ENCODE measurements around the gene ELP4. TPM values are rescaled to one million over a fixed set of nuclear protein-coding genes. Genes with fewer than 3 reads are reported as not detected.

The ELP4 gene
- total RNA-seq, 1 experiment from 2014 or later, result 19.4 TPM

DNA sequence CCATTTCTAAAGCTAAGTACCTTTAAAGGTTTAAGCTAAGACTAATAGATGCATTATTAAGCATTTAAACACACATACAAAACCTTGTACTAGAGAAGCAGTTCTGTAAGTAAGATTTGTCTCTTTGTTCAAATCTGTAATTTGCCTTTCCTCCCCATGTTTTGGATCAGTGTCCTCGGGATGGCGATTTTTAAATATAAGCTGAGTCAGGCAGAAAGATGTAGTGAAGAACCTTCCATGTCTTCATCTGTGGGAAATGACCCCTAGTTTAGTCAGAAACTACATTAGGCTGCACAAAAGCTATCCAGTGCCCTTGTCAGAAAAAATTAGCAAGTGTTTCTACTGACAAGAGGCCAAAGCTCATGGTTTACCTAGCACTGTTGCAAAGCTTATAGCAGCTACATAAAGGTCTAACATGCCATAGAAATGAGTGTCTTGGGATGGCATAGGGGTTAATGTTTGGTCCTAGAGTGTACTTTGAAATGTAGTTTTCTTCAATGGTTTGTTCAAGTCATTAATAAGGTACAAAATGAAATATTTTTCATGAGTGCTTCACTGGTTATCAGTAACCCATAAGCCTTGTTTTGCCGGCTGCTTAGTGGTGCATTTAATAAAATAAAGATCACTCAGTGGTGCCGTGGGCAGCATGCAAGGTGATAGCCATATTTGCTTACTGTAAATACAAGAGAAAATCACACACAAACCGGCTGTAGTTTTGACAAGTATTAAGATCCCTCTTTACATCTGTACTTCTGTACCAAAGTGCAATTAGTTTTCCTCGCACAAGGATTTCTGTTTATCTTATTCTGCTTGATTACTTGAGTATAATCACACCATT is 139.8 kb downstream of the ELP4 start:
- no peaks in the 10 kb centered on the region for H3K27me3 ChIP-seq (ENCODE audit: low read length)
- H3K27ac ChIP-seq (ENCODE audit: low read length), result no peak overlapping the region
- H3K79me2 ChIP-seq (ENCODE audit: low read length), result no peaks in the 10 kb centered on the region
- H3K4me1 ChIP-seq (ENCODE audit: insufficient read depth, low read length), result peaks cover 16% of the 10 kb centered on the region
- H4K20me1 ChIP-seq (ENCODE audit: low read length), result no peaks in the 10 kb centered on the region
- BruUV-seq (replicated peaks), result no TSS peak
- DNase-seq, result no peak
- no peak overlapping the region for H3K9ac ChIP-seq (ENCODE audit: low read length)
- no peaks in the 10 kb centered on the region for H3F3A ChIP-seq (ENCODE audit: low read length, unreplicated experiment)
- TF ChIP-seq EZH2phosphoT487 (IDR thresholded peaks at IDR 0.05; ENCODE audit: borderline replicate concordance, low read length) (no peak), EZH2 (IDR thresholded peaks at IDR 0.05; ENCODE audit: low read length, unreplicated experiment) (no peak)
- TF ChIP-seq, protein P1, sequence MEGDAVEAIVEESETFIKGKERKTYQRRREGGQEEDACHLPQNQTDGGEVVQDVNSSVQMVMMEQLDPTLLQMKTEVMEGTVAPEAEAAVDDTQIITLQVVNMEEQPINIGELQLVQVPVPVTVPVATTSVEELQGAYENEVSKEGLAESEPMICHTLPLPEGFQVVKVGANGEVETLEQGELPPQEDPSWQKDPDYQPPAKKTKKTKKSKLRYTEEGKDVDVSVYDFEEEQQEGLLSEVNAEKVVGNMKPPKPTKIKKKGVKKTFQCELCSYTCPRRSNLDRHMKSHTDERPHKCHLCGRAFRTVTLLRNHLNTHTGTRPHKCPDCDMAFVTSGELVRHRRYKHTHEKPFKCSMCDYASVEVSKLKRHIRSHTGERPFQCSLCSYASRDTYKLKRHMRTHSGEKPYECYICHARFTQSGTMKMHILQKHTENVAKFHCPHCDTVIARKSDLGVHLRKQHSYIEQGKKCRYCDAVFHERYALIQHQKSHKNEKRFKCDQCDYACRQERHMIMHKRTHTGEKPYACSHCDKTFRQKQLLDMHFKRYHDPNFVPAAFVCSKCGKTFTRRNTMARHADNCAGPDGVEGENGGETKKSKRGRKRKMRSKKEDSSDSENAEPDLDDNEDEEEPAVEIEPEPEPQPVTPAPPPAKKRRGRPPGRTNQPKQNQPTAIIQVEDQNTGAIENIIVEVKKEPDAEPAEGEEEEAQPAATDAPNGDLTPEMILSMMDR (conservative IDR thresholded peaks at IDR 0.05; ENCODE audit: low read depth, low read length), result no peak
- no peak overlapping the region for H2AFZ ChIP-seq (ENCODE audit: low read length)
- no peaks in the 10 kb centered on the region for H3K9me3 ChIP-seq (ENCODE audit: low read length)
- no peaks in the 10 kb centered on the region for H3K36me3 ChIP-seq (ENCODE audit: low read depth, low read length)
- CTCF ChIA-PET, result no interaction called here
- intact Hi-C loops (cut with micrococcal nuclease), result loop anchor here (10.0 kb wide), 1 partner anchor 405 kb away; no protein-coding TSS in a partner anchor
- H3K4me2 ChIP-seq (ENCODE audit: low read length), result no peak overlapping the region
- POLR2A ChIA-PET (ENCODE audit: unreplicated experiment), result no interaction called here
- H3K9me2 ChIP-seq (replicated peaks; ENCODE audit: low read length), result no peaks in the 10 kb centered on the region
- H3K4me3 ChIP-seq (ENCODE audit: low read length), result no peak overlapping the region
- no peak for ATAC-seq

DNA sequence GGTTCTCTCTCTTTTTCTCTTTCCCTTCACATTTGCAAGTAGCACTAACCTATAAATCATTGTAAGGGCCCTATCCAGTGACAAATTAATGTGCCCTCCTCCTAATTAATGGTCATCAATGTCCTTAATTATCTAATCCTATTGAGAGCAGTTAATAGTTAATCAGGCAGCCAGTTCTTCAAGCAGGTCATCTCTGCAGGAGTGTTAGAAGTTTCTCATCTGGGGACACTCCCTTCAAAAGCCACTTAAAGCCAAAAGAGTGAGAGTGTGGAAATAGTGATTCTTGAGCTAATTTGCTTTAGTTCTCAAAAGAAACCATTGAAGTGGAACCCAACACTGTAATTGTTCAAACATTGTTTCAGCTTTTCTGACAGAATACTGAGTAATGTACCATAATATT is 141.6 kb downstream of the ELP4 start:
- BruUV-seq (replicated peaks), result no TSS peak

More for the DNA sequence above, 141.6 kb downstream of the ELP4 start:
- TF ChIP-seq, protein P1 (conservative IDR thresholded peaks at IDR 0.05; ENCODE audit: low read depth, low read length), result no peak
- TF ChIP-seq EZH2 (IDR thresholded peaks at IDR 0.05; ENCODE audit: low read length, unreplicated experiment), result no peak
- TF ChIP-seq EZH2phosphoT487 (IDR thresholded peaks at IDR 0.05; ENCODE audit: borderline replicate concordance, low read length), result no peak
- Histone ChIP-seq H4K20me1 (ENCODE audit: low read length) (no peaks in the 10 kb centered on the region), H3K27ac (ENCODE audit: low read length) (no peak overlapping the region), H3K79me2 (ENCODE audit: low read length) (no peaks in the 10 kb centered on the region), H3K9ac (ENCODE audit: low read length) (no peak overlapping the region), H3K9me2 (replicated peaks; ENCODE audit: low read length) (no peaks in the 10 kb centered on the region), H3F3A (ENCODE audit: low read length, unreplicated experiment) (no peaks in the 10 kb centered on the region), H3K4me2 (ENCODE audit: low read length) (no peak overlapping the region), H2AFZ (ENCODE audit: low read length) (no peak overlapping the region), H3K4me3 (ENCODE audit: low read length) (no peak overlapping the region), H3K9me3 (ENCODE audit: low read length) (no peaks in the 10 kb centered on the region), H3K4me1 (ENCODE audit: insufficient read depth, low read length) (peaks cover 22% of the 10 kb centered on the region), H3K36me3 (ENCODE audit: low read depth, low read length) (no peaks in the 10 kb centered on the region), H3K27me3 (ENCODE audit: low read length) (no peaks in the 10 kb centered on the region)
- CTCF ChIA-PET, result no interaction called here
- intact Hi-C loops (cut with micrococcal nuclease), result no loop called here
- DNase-seq, result no peak
- POLR2A ChIA-PET (ENCODE audit: unreplicated experiment), result no interaction called here
- no peak for ATAC-seq

Measured in PC-3 (cell line).